GM18517 (cell line): ENCODE measurements around the gene FIS1.

ENCODE experiments used
- ATAC-seq: cut with Tn5 transposase; IDR thresholded peaks from one replicate; pipeline ENCODE4 v1.9.1; 2021; ENCODE audit warnings: mild to moderate bottlenecking, moderate library complexity; ENCODE audit not compliant: unreplicated experiment

Gene FIS1

DNA sequence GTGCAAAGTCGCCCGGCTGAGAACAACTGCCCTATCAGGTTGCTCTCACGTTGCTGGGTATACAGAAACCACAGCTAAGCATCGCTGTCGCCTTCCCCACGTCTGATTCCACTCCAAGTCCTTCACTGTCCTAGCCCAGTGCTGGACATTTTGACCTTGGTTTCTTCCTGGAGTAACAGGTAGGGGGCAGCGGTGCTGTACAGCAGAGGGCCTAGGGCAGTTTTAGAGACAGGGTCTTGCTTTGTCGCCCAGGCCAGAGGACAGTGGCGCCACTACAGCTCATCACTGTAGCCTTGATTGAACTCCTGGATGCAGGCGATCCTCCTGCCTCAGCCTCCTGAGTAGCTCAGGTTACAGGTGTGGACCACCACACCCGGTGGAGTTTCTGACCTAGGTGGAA lies 9.8 kb downstream of the FIS1 start:
- ATAC-seq: no peak

GRCh38 chr7:101234636-101235035 lies 10.2 kb downstream of the FIS1 start:
- ATAC-seq: no peak

DNA sequence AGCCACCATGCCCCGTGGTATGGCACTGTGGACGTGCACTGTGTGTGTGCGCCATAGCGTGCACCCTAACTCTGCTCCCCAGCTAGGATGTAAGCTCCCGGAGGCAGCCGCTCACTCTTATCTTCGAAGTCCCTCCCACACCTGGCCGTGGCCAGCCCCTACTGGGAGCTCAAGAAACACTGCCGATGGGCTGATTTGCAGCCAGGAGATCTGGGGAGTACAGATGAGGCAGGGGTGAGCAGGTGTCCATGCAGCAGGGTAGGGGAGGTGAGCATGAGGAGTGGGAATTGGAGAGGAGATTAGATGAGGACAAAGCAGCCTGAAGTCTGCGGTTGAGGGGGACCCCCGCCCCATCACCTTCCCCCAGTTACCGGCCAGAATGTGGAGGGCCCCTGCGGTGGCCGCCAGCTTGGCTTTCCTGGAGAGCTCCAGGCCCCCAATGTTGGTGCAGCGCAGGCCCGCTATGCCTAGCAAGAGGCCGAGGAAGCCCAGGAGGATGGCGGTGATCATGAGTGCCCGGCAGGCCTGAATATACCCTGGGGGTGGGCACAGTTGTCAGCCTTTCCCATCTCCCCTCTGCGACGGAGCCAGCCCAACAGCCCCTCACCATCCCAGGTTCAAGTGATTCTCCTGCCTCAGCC lies 10.9 kb downstream of the FIS1 start:
- no peak for ATAC-seq

GRCh38 chr7:101232141-101232850 lies 12.6 kb downstream of the FIS1 start:
- no peak for ATAC-seq

- ATAC-seq: no peak
These were observed 13.2 kb downstream of the FIS1 start for GRCh38 chr7:101231644-101232043.

GRCh38 chr7:101226721-101227120 lies 18.2 kb downstream of the FIS1 start:
- no peak for ATAC-seq

DNA sequence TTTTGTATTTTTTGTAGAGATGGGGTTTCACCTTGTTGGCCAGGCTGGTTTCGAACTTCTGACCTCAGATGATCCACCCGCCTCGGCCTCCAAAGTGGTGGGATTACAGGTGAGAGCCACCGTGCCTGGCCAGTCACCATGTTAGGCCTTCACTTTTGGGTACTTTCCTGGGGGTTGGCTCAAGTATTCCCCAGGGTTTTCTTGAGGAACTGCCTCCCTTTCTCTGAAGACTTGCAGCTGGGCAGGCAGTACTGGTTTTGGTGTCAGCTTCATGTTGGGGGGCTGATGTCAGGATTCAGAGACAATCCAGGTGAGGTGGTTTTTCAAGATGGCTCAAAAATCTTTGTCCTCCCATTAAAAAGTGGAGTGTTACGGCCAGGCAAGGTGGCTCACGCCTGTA lies 19.2 kb downstream of the FIS1 start:
- no peak for ATAC-seq

GRCh38 chr7:101223528-101223927 lies 21.4 kb downstream of the FIS1 start:
- no peak for ATAC-seq

DNA sequence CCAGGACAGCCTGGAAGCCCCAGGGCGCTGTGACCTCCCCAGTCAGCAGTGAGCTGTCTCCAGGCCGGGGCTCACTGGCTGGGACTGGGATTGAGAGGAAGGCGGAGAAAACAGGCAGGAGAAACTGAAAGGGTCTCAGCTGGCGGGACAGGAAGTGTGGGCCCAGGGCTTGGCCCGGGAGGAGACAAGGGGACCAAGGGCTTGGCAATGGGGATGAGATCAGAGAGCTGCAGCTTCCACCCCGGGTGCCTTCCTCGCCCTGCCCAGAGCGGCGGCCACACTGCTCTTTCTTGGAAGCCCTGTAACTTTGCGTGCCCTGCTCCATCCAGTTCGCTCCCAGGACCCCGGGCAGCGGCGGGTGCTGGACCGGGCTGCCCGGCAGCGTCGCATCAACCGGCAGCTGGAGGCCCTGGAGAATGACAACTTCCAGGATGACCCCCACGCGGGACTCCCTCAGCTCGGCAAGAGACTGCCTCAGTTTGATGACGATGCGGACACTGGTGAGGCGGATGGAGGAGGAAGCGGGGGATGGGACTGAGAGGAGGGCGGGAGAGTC lies 22.5 kb downstream of the FIS1 start:
- no peak for ATAC-seq

GRCh38 chr7:101220295-101220694 lies 24.6 kb downstream of the FIS1 start:
- no peak for ATAC-seq

DNA sequence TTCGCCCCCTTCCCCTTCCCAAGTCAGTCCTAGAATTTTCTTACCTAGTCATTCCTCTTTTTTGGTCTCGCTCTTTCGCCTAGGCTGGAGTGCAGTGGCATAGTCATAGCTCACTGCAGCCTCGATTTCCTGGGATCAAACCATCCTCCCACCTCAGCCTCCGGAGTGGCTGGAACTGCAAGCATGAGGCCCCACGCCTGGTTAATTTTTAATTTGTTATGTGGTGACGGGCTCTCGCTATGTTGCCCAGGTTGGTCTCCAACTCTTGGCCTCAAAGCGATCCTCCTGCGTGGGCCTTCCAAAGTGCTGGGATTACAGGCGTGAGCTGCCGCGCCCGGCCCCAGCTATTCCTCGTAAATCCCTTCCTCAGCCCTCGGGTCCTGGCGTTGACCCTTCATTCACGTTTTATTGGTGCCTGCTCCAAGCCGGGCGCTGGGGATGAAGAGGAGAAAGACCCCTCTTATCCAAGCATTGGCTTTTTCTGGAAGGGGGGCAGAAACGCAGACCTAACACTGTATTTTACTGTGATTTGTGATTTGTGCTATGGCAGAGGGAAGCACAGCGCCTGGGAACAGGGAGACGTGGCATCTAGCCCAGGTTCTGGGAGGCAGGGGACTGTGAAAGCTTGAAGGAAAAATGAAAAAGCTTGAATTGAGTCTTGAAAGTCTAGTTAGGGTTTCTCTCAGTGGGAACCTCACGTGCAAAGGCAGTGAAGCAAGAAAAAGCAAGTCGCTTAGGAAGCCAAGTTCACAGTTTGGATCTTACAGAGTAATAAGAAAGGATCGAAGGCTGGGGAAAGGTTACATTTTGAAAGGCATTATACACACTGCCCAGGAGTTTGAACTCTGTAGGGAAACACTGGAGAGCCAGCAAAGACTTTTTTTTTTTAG lies 26.4 kb downstream of the FIS1 start:
- ATAC-seq: peak; percentile 1

DNA sequence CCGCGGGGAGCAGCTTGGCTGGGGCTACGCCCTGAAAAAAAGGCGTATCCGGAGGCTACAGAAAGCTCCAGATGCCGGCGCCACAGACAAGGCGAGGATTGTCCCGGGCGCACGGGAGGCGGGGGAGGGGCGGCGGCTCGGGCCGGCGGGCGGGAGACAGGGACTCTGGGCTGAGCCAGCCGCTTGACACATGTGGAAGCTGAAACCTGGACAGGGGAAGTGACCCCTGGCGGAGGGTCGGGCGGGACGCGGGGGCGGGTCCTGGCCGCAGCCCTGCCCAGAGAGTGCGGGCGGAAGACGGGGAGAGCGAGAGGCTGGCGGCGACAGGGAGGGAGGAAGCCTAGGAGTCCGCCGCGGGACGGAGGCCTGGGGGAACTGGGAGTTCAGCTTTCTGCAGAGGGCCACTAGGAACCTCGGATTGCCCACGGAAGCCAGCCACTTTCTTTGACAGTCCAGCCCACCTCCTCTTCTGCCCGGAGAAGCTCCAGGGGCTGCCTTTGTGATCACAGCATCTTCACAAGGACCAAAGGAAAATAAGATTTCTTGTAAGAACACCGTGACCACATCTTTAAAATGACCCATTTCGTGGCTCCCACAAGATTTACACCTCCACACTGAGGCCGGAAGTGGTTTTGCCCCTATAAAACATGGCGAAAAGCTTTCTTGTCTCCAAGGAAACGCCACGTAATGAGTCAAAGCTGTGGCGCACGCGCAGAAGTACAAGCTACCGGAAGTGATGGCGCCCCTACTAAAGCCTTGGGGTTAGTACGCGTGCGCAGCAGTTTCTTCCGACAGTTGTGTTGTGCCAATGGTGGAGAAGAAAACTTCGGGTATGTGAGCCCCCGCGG lies 27.3 kb downstream of the FIS1 start, which contains the start of the genes PLOD3 and ZNHIT1:
Gene PLOD3, minus strand, starts transcription at position 194 of the 848 bp plus-strand sequence. CDS start 307 bp downstream, outside the sequence.
Gene ZNHIT1, plus strand, starts transcription at position 778 of the 848 bp plus-strand sequence. Its CDS starts 31 bp downstream, at position 809.
- ATAC-seq: peak; percentile 56

DNA sequence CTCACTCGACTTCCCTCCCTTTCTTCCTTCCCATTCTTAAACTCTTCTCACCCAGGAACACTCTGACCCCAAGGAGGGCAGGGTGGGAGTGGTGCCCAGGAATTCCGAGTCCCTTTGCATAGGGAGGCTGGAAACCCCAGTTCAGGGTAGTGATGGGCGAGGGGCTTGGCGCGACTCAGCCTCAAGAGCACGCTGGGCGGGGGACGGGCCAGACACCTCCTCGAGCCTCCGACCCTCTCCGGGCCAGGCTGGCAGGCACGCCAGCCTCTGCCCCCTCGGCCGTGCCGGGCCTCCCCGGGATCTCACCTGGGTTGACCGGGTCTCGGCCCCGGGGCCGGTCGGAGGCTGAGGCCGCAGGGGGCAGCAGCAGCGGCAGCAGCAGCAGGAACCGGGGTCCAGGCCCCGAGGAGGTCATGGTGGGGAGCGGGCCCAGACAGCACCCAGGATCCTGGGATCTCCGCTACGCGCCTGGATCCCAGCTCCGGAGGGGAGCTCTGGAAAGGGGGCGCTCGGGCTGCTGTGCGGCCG lies 28.0 kb downstream of the FIS1 start:
- peak; percentile 4 for ATAC-seq

GRCh38 chr7:101216001-101216859 lies 28.7 kb downstream of the FIS1 start:
- no peak for ATAC-seq

DNA sequence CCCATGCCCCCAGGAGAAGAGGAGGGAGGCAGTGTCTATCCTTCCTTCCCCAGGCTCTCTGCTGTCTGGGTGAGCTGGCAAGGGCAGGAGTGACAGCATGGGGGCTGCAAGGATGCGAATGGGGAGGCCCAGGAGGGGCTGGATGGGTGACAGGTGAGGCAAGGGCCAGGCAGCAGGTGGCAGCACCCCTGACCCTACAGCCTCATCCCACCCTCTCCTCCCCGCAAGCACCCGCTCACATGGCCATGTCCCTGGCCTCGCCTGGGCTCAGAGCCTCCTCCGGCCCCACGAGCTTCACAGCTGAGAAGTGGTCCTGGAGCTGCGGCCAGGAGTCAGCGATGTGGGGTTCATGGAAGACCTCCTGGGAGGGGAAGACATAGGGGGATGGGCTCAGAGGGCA lies 32.9 kb downstream of the FIS1 start:
- ATAC-seq: no peak

DNA sequence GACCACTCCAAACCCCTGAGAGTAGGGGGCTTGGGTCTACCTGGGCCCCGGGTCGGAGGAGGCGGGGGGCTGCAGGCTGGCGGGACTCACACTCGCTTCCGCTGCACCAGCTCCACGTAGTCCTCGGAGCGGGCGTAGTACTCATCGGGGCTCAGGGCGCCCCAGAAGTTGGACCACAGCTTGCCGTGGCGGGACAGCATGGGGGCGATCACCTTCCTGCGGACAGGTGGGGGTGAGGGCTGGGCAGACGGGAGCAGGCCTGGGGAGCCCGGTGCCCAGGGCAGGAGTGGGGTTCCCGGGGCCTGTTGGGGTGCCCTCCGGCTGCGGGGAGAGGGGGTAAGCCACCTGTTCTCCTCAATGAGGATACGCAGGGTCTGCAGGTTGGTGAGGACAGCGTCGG lies 33.4 kb downstream of the FIS1 start:
- no peak for ATAC-seq

GRCh38 chr7:101210143-101210542 lies 34.7 kb downstream of the FIS1 start:
- ATAC-seq: no peak

GRCh38 chr7:101208794-101209193 lies 36.1 kb downstream of the FIS1 start:
- no peak for ATAC-seq

GRCh38 chr7:101207459-101207858 lies 37.4 kb downstream of the FIS1 start:
- ATAC-seq: no peak
